ENCODE measurements around the gene CADM1. TPM values are rescaled to one million over a fixed set of nuclear protein-coding genes. Genes with fewer than 3 reads are reported as not detected.
A peak's percentile ranks its signal among the peaks of the same experiment; 100 is the strongest.

Gene CADM1
- 10.4 and 12.9 TPM in 2 replicates for total RNA-seq (2021)
- Bru-seq, nascent RNA = percentile 52 among the genes with signal in this experiment
- percentile 51 among the genes with signal in this experiment for BruChase-seq, experiment 1, labeled RNA remaining after a 2-hour chase
- BruChase-seq, experiment 2, labeled RNA remaining after a 6-hour chase = percentile 45 among the genes with signal in this experiment
- long read RNA-seq, partial matches to known transcripts = 21 of 30 reads
- long read RNA-seq, other reads (novel, unspliced or antisense) = 6 of 30 reads

- Histone ChIP-seq H3K27me3 (replicated peaks; ENCODE audit: insufficient read depth, low read depth, low read length, poor library complexity) (peaks cover 71% of the 10 kb centered on the region), H3K36me3 (ENCODE audit: insufficient read depth, low read length, poor library complexity, severe bottlenecking) (no peaks in the 10 kb centered on the region), H3K27ac (ENCODE audit: low read depth, low read length, poor library complexity, severe bottlenecking) (peak within 1 kb of the TSS; percentile 35), H3K9me3 (ENCODE audit: low read depth, low read length, poor library complexity, severe bottlenecking) (no peaks in the 10 kb centered on the region), H3K4me3 (ENCODE audit: low read depth, low read length, poor library complexity, severe bottlenecking) (peak within 1 kb of the TSS; percentile 54), H3K4me1 (ENCODE audit: insufficient read depth, low read length, poor library complexity, severe bottlenecking) (peaks cover 18% of the 10 kb centered on the region)
- TF ChIP-seq CTCF (conservative IDR thresholded peaks at IDR 0.05; ENCODE audit: low read depth, low read length) (peak; percentile 52; the same call in 1 of the 2 replicates), EZH2 (IDR thresholded peaks at IDR 0.05; ENCODE audit: borderline replicate concordance, low read depth, low read length, poor library complexity, severe bottlenecking) (peak; percentile 25)
- intact Hi-C loops (cut with micrococcal nuclease; ENCODE audit: unreplicated experiment) = loop anchor here (1.0 kb wide), 1 partner anchor 169 kb away; no protein-coding TSS in a partner anchor
- DNase-seq (ENCODE audit: low spot score) = peak; percentile 97
- CTCF ChIA-PET = interaction anchor here (0.6 kb wide), 2 partner anchors 791 to 1238 kb away, joined by 3 read pairs; no protein-coding TSS in a partner anchor
- BruUV-seq (replicated peaks) = no TSS peak
- POLR2A ChIA-PET (ENCODE audit: low non-redundant PET) = no interaction called here
Measured at GRCh38 chr11:115504276-115505158, at the start of gene CADM1. CADM1 (minus strand) TSS chr11:115504415.

- CTCF ChIA-PET = no interaction called here
- Histone ChIP-seq H3K27ac (ENCODE audit: low read depth, low read length, poor library complexity, severe bottlenecking) (no peak overlapping the region), H3K9me3 (ENCODE audit: low read depth, low read length, poor library complexity, severe bottlenecking) (no peaks in the 10 kb centered on the region), H3K36me3 (ENCODE audit: insufficient read depth, low read length, poor library complexity, severe bottlenecking) (no peaks in the 10 kb centered on the region), H3K4me1 (ENCODE audit: insufficient read depth, low read length, poor library complexity, severe bottlenecking) (no peaks in the 10 kb centered on the region), H3K27me3 (replicated peaks; ENCODE audit: insufficient read depth, low read depth, low read length, poor library complexity) (no peaks in the 10 kb centered on the region), H3K4me3 (ENCODE audit: low read depth, low read length, poor library complexity, severe bottlenecking) (no peak overlapping the region)
- DNase-seq (ENCODE audit: low spot score) = no peak
- BruUV-seq (replicated peaks) = no TSS peak
- intact Hi-C loops (cut with micrococcal nuclease; ENCODE audit: unreplicated experiment) = no loop called here
- POLR2A ChIA-PET (ENCODE audit: low non-redundant PET) = no interaction called here
- TF ChIP-seq EZH2 (IDR thresholded peaks at IDR 0.05; ENCODE audit: borderline replicate concordance, low read depth, low read length, poor library complexity, severe bottlenecking) (no peak), CTCF (conservative IDR thresholded peaks at IDR 0.05; ENCODE audit: low read depth, low read length) (no peak)
Measured at GRCh38 chr11:115552773-115553438, 48.7 kb upstream of the CADM1 start.

- ChIA-PET CTCF (no interaction called here), POLR2A (ENCODE audit: low non-redundant PET) (no interaction called here)
- no TSS peak for BruUV-seq (replicated peaks)
- no peak for DNase-seq (ENCODE audit: low spot score)
- H3K4me3 ChIP-seq (ENCODE audit: low read depth, low read length, poor library complexity, severe bottlenecking) = no peak overlapping the region
- intact Hi-C loops (cut with micrococcal nuclease; ENCODE audit: unreplicated experiment) = no loop called here
- no peaks in the 10 kb centered on the region for H3K9me3 ChIP-seq (ENCODE audit: low read depth, low read length, poor library complexity, severe bottlenecking)
- H3K4me1 ChIP-seq (ENCODE audit: insufficient read depth, low read length, poor library complexity, severe bottlenecking) = no peaks in the 10 kb centered on the region
- H3K27ac ChIP-seq (ENCODE audit: low read depth, low read length, poor library complexity, severe bottlenecking) = no peak overlapping the region
- no peaks in the 10 kb centered on the region for H3K36me3 ChIP-seq (ENCODE audit: insufficient read depth, low read length, poor library complexity, severe bottlenecking)
- no peaks in the 10 kb centered on the region for H3K27me3 ChIP-seq (replicated peaks; ENCODE audit: insufficient read depth, low read depth, low read length, poor library complexity)
- TF ChIP-seq CTCF (conservative IDR thresholded peaks at IDR 0.05; ENCODE audit: low read depth, low read length) = no peak
- no peak for TF ChIP-seq EZH2 (IDR thresholded peaks at IDR 0.05; ENCODE audit: borderline replicate concordance, low read depth, low read length, poor library complexity, severe bottlenecking)
Measured at GRCh38 chr11:115552151-115552772, 48.0 kb upstream of the CADM1 start.
